ENCODE data around the gene LONP2. TPM values are rescaled to one million over a fixed set of nuclear protein-coding genes. Genes with fewer than 3 reads are reported as not detected.

LONP2 gene
- total and polyA plus RNA-seq, 2 experiments from 2014 or later: 12.4 to 25.2 TPM

DNA sequence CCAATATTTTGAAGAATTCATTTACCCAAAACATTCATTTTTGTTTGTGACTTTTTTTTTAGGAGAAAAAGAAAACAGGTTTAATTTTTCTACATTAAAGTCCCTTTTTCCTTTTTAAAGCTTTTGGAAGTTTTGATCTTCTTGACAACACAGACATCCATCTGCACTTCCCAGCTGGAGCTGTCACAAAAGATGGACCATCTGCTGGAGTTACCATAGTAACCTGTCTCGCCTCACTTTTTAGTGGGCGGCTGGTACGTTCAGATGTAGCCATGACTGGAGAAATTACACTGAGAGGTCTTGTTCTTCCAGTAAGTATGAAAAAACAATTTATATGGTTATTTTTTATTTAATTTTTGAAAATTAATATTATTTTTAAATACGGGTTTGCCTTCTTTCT is 103.9 kb downstream of the LONP2 start:
- no peak overlapping the region for H3K4me2 ChIP-seq
- TF ChIP-seq, protein P1, sequence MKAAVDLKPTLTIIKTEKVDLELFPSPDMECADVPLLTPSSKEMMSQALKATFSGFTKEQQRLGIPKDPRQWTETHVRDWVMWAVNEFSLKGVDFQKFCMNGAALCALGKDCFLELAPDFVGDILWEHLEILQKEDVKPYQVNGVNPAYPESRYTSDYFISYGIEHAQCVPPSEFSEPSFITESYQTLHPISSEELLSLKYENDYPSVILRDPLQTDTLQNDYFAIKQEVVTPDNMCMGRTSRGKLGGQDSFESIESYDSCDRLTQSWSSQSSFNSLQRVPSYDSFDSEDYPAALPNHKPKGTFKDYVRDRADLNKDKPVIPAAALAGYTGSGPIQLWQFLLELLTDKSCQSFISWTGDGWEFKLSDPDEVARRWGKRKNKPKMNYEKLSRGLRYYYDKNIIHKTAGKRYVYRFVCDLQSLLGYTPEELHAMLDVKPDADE (IDR thresholded peaks at IDR 0.05): no peak
- TF ChIP-seq ZNF331 (CRISPR knock-in tag; IDR thresholded peaks at IDR 0.05; ENCODE audit: low read depth) (no peak), STAT1 (IDR thresholded peaks at IDR 0.05; ENCODE audit: unreplicated experiment) (no peak), NANOG (IDR thresholded peaks at IDR 0.05; ENCODE audit: borderline replicate concordance) (no peak), POLR2AphosphoS5 (IDR thresholded peaks at IDR 0.05; ENCODE audit: low read depth) (no peak), ZNF114 (CRISPR knock-in tag; IDR thresholded peaks at IDR 0.05) (no peak), CREB1 (CRISPR knock-in tag; IDR thresholded peaks at IDR 0.05; ENCODE audit: low read depth) (no peak)
- TF ChIP-seq, protein P2, sequence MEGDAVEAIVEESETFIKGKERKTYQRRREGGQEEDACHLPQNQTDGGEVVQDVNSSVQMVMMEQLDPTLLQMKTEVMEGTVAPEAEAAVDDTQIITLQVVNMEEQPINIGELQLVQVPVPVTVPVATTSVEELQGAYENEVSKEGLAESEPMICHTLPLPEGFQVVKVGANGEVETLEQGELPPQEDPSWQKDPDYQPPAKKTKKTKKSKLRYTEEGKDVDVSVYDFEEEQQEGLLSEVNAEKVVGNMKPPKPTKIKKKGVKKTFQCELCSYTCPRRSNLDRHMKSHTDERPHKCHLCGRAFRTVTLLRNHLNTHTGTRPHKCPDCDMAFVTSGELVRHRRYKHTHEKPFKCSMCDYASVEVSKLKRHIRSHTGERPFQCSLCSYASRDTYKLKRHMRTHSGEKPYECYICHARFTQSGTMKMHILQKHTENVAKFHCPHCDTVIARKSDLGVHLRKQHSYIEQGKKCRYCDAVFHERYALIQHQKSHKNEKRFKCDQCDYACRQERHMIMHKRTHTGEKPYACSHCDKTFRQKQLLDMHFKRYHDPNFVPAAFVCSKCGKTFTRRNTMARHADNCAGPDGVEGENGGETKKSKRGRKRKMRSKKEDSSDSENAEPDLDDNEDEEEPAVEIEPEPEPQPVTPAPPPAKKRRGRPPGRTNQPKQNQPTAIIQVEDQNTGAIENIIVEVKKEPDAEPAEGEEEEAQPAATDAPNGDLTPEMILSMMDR (conservative IDR thresholded peaks at IDR 0.05; ENCODE audit: low read depth in 2 of 2): no peak
- TF ChIP-seq, protein P3, sequence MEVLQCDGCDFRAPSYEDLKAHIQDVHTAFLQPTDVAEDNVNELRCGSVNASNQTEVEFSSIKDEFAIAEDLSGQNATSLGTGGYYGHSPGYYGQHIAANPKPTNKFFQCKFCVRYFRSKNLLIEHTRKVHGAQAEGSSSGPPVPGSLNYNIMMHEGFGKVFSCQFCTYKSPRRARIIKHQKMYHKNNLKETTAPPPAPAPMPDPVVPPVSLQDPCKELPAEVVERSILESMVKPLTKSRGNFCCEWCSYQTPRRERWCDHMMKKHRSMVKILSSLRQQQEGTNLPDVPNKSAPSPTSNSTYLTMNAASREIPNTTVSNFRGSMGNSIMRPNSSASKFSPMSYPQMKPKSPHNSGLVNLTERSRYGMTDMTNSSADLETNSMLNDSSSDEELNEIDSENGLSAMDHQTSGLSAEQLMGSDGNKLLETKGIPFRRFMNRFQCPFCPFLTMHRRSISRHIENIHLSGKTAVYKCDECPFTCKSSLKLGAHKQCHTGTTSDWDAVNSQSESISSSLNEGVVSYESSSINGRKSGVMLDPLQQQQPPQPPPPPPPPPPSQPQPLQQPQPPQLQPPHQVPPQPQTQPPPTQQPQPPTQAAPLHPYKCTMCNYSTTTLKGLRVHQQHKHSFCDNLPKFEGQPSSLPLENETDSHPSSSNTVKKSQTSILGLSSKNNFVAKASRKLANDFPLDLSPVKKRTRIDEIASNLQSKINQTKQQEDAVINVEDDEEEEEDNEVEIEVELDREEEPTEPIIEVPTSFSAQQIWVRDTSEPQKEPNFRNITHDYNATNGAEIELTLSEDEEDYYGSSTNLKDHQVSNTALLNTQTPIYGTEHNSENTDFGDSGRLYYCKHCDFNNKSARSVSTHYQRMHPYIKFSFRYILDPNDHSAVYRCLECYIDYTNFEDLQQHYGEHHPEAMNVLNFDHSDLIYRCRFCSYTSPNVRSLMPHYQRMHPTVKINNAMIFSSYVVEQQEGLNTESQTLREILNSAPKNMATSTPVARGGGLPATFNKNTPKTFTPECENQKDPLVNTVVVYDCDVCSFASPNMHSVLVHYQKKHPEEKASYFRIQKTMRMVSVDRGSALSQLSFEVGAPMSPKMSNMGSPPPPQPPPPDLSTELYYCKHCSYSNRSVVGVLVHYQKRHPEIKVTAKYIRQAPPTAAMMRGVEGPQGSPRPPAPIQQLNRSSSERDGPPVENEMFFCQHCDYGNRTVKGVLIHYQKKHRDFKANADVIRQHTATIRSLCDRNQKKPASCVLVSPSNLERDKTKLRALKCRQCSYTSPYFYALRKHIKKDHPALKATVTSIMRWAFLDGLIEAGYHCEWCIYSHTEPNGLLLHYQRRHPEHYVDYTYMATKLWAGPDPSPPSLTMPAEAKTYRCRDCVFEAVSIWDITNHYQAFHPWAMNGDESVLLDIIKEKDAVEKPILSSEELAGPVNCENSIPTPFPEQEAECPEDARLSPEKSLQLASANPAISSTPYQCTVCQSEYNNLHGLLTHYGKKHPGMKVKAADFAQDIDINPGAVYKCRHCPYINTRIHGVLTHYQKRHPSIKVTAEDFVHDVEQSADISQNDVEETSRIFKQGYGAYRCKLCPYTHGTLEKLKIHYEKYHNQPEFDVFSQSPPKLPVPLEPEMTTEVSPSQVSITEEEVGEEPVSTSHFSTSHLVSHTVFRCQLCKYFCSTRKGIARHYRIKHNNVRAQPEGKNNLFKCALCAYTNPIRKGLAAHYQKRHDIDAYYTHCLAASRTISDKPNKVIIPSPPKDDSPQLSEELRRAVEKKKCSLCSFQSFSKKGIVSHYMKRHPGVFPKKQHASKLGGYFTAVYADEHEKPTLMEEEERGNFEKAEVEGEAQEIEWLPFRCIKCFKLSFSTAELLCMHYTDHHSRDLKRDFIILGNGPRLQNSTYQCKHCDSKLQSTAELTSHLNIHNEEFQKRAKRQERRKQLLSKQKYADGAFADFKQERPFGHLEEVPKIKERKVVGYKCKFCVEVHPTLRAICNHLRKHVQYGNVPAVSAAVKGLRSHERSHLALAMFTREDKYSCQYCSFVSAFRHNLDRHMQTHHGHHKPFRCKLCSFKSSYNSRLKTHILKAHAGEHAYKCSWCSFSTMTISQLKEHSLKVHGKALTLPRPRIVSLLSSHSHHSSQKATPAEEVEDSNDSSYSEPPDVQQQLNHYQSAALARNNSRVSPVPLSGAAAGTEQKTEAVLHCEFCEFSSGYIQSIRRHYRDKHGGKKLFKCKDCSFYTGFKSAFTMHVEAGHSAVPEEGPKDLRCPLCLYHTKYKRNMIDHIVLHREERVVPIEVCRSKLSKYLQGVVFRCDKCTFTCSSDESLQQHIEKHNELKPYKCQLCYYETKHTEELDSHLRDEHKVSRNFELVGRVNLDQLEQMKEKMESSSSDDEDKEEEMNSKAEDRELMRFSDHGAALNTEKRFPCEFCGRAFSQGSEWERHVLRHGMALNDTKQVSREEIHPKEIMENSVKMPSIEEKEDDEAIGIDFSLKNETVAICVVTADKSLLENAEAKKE (CRISPR knock-in tag; IDR thresholded peaks at IDR 0.05): no peak
- no peak overlapping the region for H2AFZ ChIP-seq
- no peaks in the 10 kb centered on the region for H3K9me3 Mint-ChIP-seq
- no peak overlapping the region for H3K4me3 Mint-ChIP-seq
- H3K4me1 Mint-ChIP-seq: no peaks in the 10 kb centered on the region
- no peaks in the 10 kb centered on the region for H3F3A ChIP-seq (replicated peaks; ENCODE audit: low read depth)
- peaks cover 3% of the 10 kb centered on the region for H3K27me3 Mint-ChIP-seq (ENCODE audit: insufficient read depth, low read depth, poor library complexity)
- H3K4me1 ChIP-seq (ENCODE audit: insufficient read depth): no peaks in the 10 kb centered on the region
- no peaks in the 10 kb centered on the region for H3K79me2 ChIP-seq (replicated peaks; ENCODE audit: insufficient read depth)
- no peak overlapping the region for H3K27ac Mint-ChIP-seq
- H3K36me3 ChIP-seq (ENCODE audit: insufficient read depth): no peaks in the 10 kb centered on the region; the same call in 1 of the 2 replicates
- no peaks in the 10 kb centered on the region for H3K9me2 ChIP-seq (ENCODE audit: insufficient read depth)
- no peak overlapping the region for H3K27ac ChIP-seq (ENCODE audit: low read depth)
- DNase-seq (ENCODE audit: low spot score) (no peak), ATAC-seq (no peak)
- H3K27me3 ChIP-seq (ENCODE audit: insufficient read depth): no peaks in the 10 kb centered on the region
- no peaks in the 10 kb centered on the region for H4K20me1 ChIP-seq (replicated peaks; ENCODE audit: insufficient read depth)
- peaks cover 21% of the 10 kb centered on the region; the same call in 2 of the 3 replicates for H3K36me3 Mint-ChIP-seq (ENCODE audit: low read depth)
- H3K4me3 ChIP-seq: no peak overlapping the region

All from GM23338 (cell line).